Suprapubic skin (tissue), 4 donors: ENCODE results near the gene MT2A. TPM values are rescaled to one million over a fixed set of nuclear protein-coding genes. Genes with fewer than 3 reads are reported as not detected.

ENCODE experiments used
- DNase-seq, 2 donors: peaks; one replicate each; pipeline ENCODE4 v3.0.0-alpha.2; 2019; ENCODE audit warnings: low spot score in 2 of 2
- H3K27ac ChIP-seq: fragments of 200-600 bp; sonication (generic); one replicate; pipeline ENCODE4 v1.5.1; 2019
- H3K27me3 ChIP-seq: fragments of 200-600 bp; sonication (generic); one replicate; pipeline ENCODE4 v1.5.1; 2019
- H3K36me3 ChIP-seq: fragments of 200-600 bp; sonication (generic); one replicate; pipeline ENCODE4 v1.5.1; 2019
- H3K4me1 ChIP-seq: fragments of 200-600 bp; sonication (generic); one replicate; pipeline ENCODE4 v1.5.1; 2019
- H3K4me3 ChIP-seq: fragments of 200-600 bp; sonication (generic); one replicate; pipeline ENCODE4 v1.5.1; 2019; ENCODE audit warnings: mild to moderate bottlenecking
- H3K9me3 ChIP-seq: fragments of 200-600 bp; sonication (generic); one replicate; pipeline ENCODE4 v1.5.1; 2019
- CTCF ChIP-seq, 2 donors: fragments of 200-600 bp in 1 of 2; fragments of 450-650 bp in 1 of 2; sonication (generic) in 1 of 2; IDR thresholded peaks; one replicate each; pipeline ENCODE4 v1.5.1; 2016 to 2019; ENCODE audit warnings: antibody characterized with exemption in 2 of 2, mild to moderate bottlenecking in 1 of 2, moderate library complexity in 1 of 2
- EP300 ChIP-seq: sonication (generic); formaldehyde crosslinking; IDR thresholded peaks from one replicate; pipeline ENCODE4 v1.6.1; 2017; ENCODE audit warnings: antibody characterized with exemption
- POLR2A ChIP-seq, 2 donors: fragments of 450-650 bp; IDR thresholded peaks; one replicate each; pipeline ENCODE4 v1.6.1; 2017; ENCODE audit warnings: antibody characterized with exemption in 2 of 2, mild to moderate bottlenecking in 2 of 2, moderate library complexity in 2 of 2
- POLR2AphosphoS5 ChIP-seq, 3 donors: sonication (generic); formaldehyde crosslinking; IDR thresholded peaks; one replicate each; pipeline ENCODE4 v1.6.1; 2017; ENCODE audit warnings: antibody characterized with exemption in 3 of 3
- WGBS: methylation state at CpG from one replicate; pipeline ENCODE4 v1.1.5; 2018; 5-methylcytosine and 5-hydroxymethylcytosine counted together
- total RNA-seq, 4 donors: library from RNA; depleted of rRNA; stranded (reverse); fragments of >200 nt; gene quantifications; one replicate each; pipeline ENCODE4 v1.1.0, GENCODE V29; 2016

The MT2A gene
- total RNA-seq, 4 donors from 2014 or later: 375 to 1,014 (median 463) TPM

GRCh38 chr16:56643833-56644232, 35.4 kb downstream of the MT2A start:
- DNase-seq: no peak
- Histone ChIP-seq H3K4me1 (peaks cover 21% of the 10 kb centered on the region), H3K4me3 (peak overlapping the region; percentile 41), H3K27me3 (peaks cover 22% of the 10 kb centered on the region), H3K36me3 (no peaks in the 10 kb centered on the region), H3K27ac (no peak overlapping the region), H3K9me3 (no peaks in the 10 kb centered on the region)
- 86% methylated on average over 4 of the region's 5 CpGs for WGBS
- no peak for TF ChIP-seq CTCF (IDR thresholded peaks at IDR 0.05)
- no peak for TF ChIP-seq POLR2A (IDR thresholded peaks at IDR 0.05)
- no peak for TF ChIP-seq POLR2AphosphoS5 (IDR thresholded peaks at IDR 0.05)
- TF ChIP-seq EP300: no peak

- 55% methylated on average over 1 of the region's 1 CpG for WGBS
- H3K27me3 ChIP-seq: peaks cover 17% of the 10 kb centered on the region
- no peaks in the 10 kb centered on the region for H3K9me3 ChIP-seq
- H3K27ac ChIP-seq: no peak overlapping the region
- no peak for DNase-seq
- peaks cover 14% of the 10 kb centered on the region for H3K4me1 ChIP-seq
- H3K36me3 ChIP-seq: no peaks in the 10 kb centered on the region
- no peak for TF ChIP-seq EP300
- TF ChIP-seq POLR2A (IDR thresholded peaks at IDR 0.05): no peak
- no peak for TF ChIP-seq CTCF (IDR thresholded peaks at IDR 0.05)
- TF ChIP-seq POLR2AphosphoS5 (IDR thresholded peaks at IDR 0.05): no peak
- no peak overlapping the region for H3K4me3 ChIP-seq
These were observed 36.9 kb downstream of the MT2A start for GRCh38 chr16:56645311-56645710.

GRCh38 chr16:56645838-56646237, 37.5 kb downstream of the MT2A start:
- Histone ChIP-seq H3K4me1 (peaks cover 14% of the 10 kb centered on the region), H3K36me3 (no peaks in the 10 kb centered on the region), H3K9me3 (no peaks in the 10 kb centered on the region), H3K4me3 (no peak overlapping the region), H3K27me3 (peaks cover 18% of the 10 kb centered on the region), H3K27ac (no peak overlapping the region)
- DNase-seq: no peak
- no peak for TF ChIP-seq CTCF (IDR thresholded peaks at IDR 0.05)
- TF ChIP-seq POLR2A (IDR thresholded peaks at IDR 0.05): no peak
- no peak for TF ChIP-seq EP300
- no peak for TF ChIP-seq POLR2AphosphoS5 (IDR thresholded peaks at IDR 0.05)
- WGBS: 50% methylated on average over 1 of the region's 1 CpG

GRCh38 chr16:56647641-56648431, 39.5 kb downstream of the MT2A start:
- peaks cover 12% of the 10 kb centered on the region for H3K4me1 ChIP-seq

More at GRCh38 chr16:56647641-56648431, 39.5 kb downstream of the MT2A start:
- Histone ChIP-seq H3K9me3 (no peaks in the 10 kb centered on the region), H3K36me3 (no peaks in the 10 kb centered on the region), H3K4me3 (no peak overlapping the region), H3K27ac (no peak overlapping the region), H3K27me3 (peaks cover 19% of the 10 kb centered on the region)
- TF ChIP-seq POLR2A (IDR thresholded peaks at IDR 0.05) (no peak), EP300 (no peak), CTCF (IDR thresholded peaks at IDR 0.05) (no peak), POLR2AphosphoS5 (IDR thresholded peaks at IDR 0.05) (no peak)
- DNase-seq: peak in 1 of 2 donors; percentile 70
- WGBS: 66% methylated on average over 25 of the region's 33 CpGs
